Right atrium auricular region (tissue), 2 donors: ENCODE results near the gene CHSY1. TPM values are rescaled to one million over a fixed set of nuclear protein-coding genes. Genes with fewer than 3 reads are reported as not detected.

Experiments
- DNase-seq: peaks from one replicate; pipeline ENCODE4 v3.0.0-alpha.2; 2019; ENCODE audit warnings: low spot score
- H3K27ac ChIP-seq, 2 donors: fragments of 200-600 bp; sonication (generic); 1 replicate in 1 of 2; 2 replicates in 1 of 2; pipeline ENCODE4 v1.5.1; 2016 to 2019
- H3K27me3 ChIP-seq, 2 donors: fragments of 200-600 bp; sonication (generic); one replicate each; pipeline versions ENCODE4 v1.5.1 to v1.6.0; 2017 to 2019
- H3K36me3 ChIP-seq: fragments of 200-600 bp; sonication (generic); one replicate; pipeline ENCODE4 v1.5.1; 2016
- H3K4me1 ChIP-seq, 2 donors: fragments of 200-600 bp; sonication (generic); one replicate each; pipeline versions ENCODE4 v1.5.1 to v1.6.0; 2017 to 2019
- H3K4me3 ChIP-seq, 2 donors: fragments of 200-600 bp; sonication (generic); 1 replicate in 1 of 2; 2 replicates in 1 of 2; pipeline ENCODE4 v1.5.1; 2017 to 2019; ENCODE audit warnings: mild to moderate bottlenecking in 1 of 2, moderate library complexity in 1 of 2
- H3K9me3 ChIP-seq, 2 donors: fragments of 200-600 bp; sonication (generic); one replicate each; pipeline ENCODE4 v1.5.1; 2019
- CTCF ChIP-seq, 2 donors: fragments of 200-600 bp; sonication (generic); IDR thresholded peaks; one replicate each; pipeline ENCODE4 v1.5.1; 2019; ENCODE audit warnings: antibody characterized with exemption in 2 of 2
- total RNA-seq, 2 donors: library from RNA; depleted of rRNA; stranded (reverse); fragments of >200 nt; gene quantifications; one replicate each; pipeline ENCODE4 v1.1.0, GENCODE V29; 2016

CHSY1 gene
- total RNA-seq, 2 donors from 2014 or later = 23.1 to 26.1 TPM

- no peak for DNase-seq
- no peak for TF ChIP-seq CTCF (IDR thresholded peaks at IDR 0.05)
- no peaks in the 10 kb centered on the region for H3K27me3 ChIP-seq
- H3K4me1 ChIP-seq = peaks cover 0 to 28% of the 10 kb centered on the region in 2 donors
- no peak overlapping the region for H3K4me3 ChIP-seq
- peak overlapping the region in 1 of 2 donors; percentile 29 for H3K27ac ChIP-seq
- no peaks in the 10 kb centered on the region for H3K9me3 ChIP-seq
- H3K36me3 ChIP-seq = peaks cover 3% of the 10 kb centered on the region
These were observed 13.2 kb upstream of the CHSY1 start for GRCh38 chr15:101264911-101265641.

GRCh38 chr15:101264011-101264410 lies 12.2 kb upstream of the CHSY1 start:
- peaks cover 0 to 23% of the 10 kb centered on the region in 2 donors for H3K4me1 ChIP-seq
- no peaks in the 10 kb centered on the region for H3K9me3 ChIP-seq
- DNase-seq = no peak
- no peaks in the 10 kb centered on the region for H3K27me3 ChIP-seq
- H3K36me3 ChIP-seq = no peaks in the 10 kb centered on the region
- no peak overlapping the region for H3K27ac ChIP-seq
- TF ChIP-seq CTCF (IDR thresholded peaks at IDR 0.05) = no peak
- no peak overlapping the region for H3K4me3 ChIP-seq

GRCh38 chr15:101262551-101262950 lies 10.7 kb upstream of the CHSY1 start:
- Histone ChIP-seq H3K27ac (no peak overlapping the region), H3K27me3 (no peaks in the 10 kb centered on the region), H3K9me3 (no peaks in the 10 kb centered on the region), H3K4me1 (peaks cover 0 to 20% of the 10 kb centered on the region in 2 donors), H3K36me3 (no peaks in the 10 kb centered on the region), H3K4me3 (no peak overlapping the region)
- DNase-seq = no peak
- TF ChIP-seq CTCF (IDR thresholded peaks at IDR 0.05) = no peak

GRCh38 chr15:101258238-101259144 lies 6.6 kb upstream of the CHSY1 start:
- Histone ChIP-seq H3K27me3 (no peaks in the 10 kb centered on the region), H3K4me1 (peaks cover 0 to 17% of the 10 kb centered on the region in 2 donors), H3K27ac (no peak overlapping the region), H3K9me3 (no peaks in the 10 kb centered on the region), H3K4me3 (no peak overlapping the region), H3K36me3 (no peaks in the 10 kb centered on the region)
- peak; percentile 78 to 87 for TF ChIP-seq CTCF (IDR thresholded peaks at IDR 0.05)
- no peak for DNase-seq

- no peak overlapping the region for H3K4me3 ChIP-seq
- no peak for DNase-seq
- peaks cover 0 to 26% of the 10 kb centered on the region in 2 donors for H3K4me1 ChIP-seq
- no peaks in the 10 kb centered on the region for H3K9me3 ChIP-seq
- no peak overlapping the region for H3K27ac ChIP-seq
- TF ChIP-seq CTCF (IDR thresholded peaks at IDR 0.05) = no peak
- no peaks in the 10 kb centered on the region for H3K36me3 ChIP-seq
- no peaks in the 10 kb centered on the region for H3K27me3 ChIP-seq
These were observed 4.9 kb upstream of the CHSY1 start for GRCh38 chr15:101256757-101257156.
